BJ (cell line): ENCODE results near the gene PITPNC1. TPM values are rescaled to one million over a fixed set of nuclear protein-coding genes. Genes with fewer than 3 reads are reported as not detected.

Experiments
- CTCF ChIA-PET: fragments of 350-600 bp; formaldehyde crosslinking; extraction: SDS; loops from one replicate; lab custom pipeline; 2021; ENCODE audit warnings: antibody characterized with exemption, inconsistent platforms; lab: Yijun Ruan, JAX
- POLR2A ChIA-PET: fragments of 300-600 bp; sonication (Branson Sonifier 250); formaldehyde crosslinking; extraction: SDS; loops from one replicate; lab custom pipeline; 2021; ENCODE audit warnings: antibody characterized with exemption; lab: Charles Lee
- DNase-seq: peaks from one replicate; pipeline ENCODE4 v3.0.0-alpha.2; 2011; ENCODE audit warnings: low read depth
- H3K27me3 ChIP-seq: 2 replicates; pipeline ENCODE4 v1.6.0; 2011; ENCODE audit warnings: low read length; ENCODE audit not compliant: control insufficient read depth, insufficient read depth
- H3K36me3 ChIP-seq: 2 replicates; pipeline ENCODE4 v1.5.1; 2011; ENCODE audit warnings: low read length; ENCODE audit not compliant: control insufficient read depth, insufficient read depth
- H3K4me3 ChIP-seq: 2 replicates; pipeline ENCODE4 v1.5.1; 2011; ENCODE audit warnings: low read depth, mild to moderate bottlenecking, control low read depth, low read length
- CTCF ChIP-seq: IDR thresholded peaks from 2 replicates; pipeline ENCODE4 v1.5.1; 2011; ENCODE audit warnings: low read depth, mild to moderate bottlenecking, control low read depth, inconsistent platforms, low read length, moderate library complexity; ENCODE audit not compliant: insufficient read depth
- polyA plus RNA-seq: library from polyadenylated mRNA; depleted of rRNA; stranded (reverse); fragments of >200 nt; gene quantifications from 2 replicates; pipeline ENCODE4 v1.2.3, GENCODE V29; 2011

PITPNC1 gene
- polyA plus RNA-seq, 1 experiment: 4.6 TPM

GRCh38 chr17:67438667-67439066 lies 61.6 kb downstream of the PITPNC1 start:
- DNase-seq: no peak
- ChIA-PET POLR2A (no interaction called here), CTCF (interaction anchor here (1.0 kb wide), 1 partner anchor 37 kb away, joined by 4 read pairs; no protein-coding TSS in a partner anchor)
- no peak for TF ChIP-seq CTCF
- no peak overlapping the region for H3K4me3 ChIP-seq
- H3K27me3 ChIP-seq: no peaks in the 10 kb centered on the region
- H3K36me3 ChIP-seq: no peaks in the 10 kb centered on the region

DNA sequence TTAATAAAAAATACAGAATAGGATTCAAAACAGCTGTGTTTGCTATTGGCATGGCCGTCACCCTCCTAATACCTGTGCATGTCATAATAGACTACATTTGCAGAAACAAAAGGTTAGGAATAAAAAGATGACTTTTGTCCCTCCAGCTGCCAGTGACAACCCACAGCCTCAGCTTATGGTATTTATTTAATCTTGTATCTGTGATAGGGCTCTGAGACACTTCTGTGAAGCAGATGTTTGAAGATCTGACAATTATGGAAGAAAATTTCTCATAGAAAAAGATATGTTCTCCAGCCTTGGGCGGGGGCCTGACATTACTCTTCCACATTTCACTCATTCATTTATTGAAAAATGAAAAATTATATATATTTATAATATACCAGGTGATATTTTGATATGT lies 62.2 kb downstream of the PITPNC1 start:
- Histone ChIP-seq H3K4me3 (no peak overlapping the region), H3K27me3 (no peaks in the 10 kb centered on the region), H3K36me3 (no peaks in the 10 kb centered on the region)
- DNase-seq: no peak
- CTCF ChIA-PET: interaction anchor here (1.0 kb wide), 1 partner anchor 37 kb away, joined by 4 read pairs; no protein-coding TSS in a partner anchor
- TF ChIP-seq CTCF: no peak
- POLR2A ChIA-PET: no interaction called here

DNA sequence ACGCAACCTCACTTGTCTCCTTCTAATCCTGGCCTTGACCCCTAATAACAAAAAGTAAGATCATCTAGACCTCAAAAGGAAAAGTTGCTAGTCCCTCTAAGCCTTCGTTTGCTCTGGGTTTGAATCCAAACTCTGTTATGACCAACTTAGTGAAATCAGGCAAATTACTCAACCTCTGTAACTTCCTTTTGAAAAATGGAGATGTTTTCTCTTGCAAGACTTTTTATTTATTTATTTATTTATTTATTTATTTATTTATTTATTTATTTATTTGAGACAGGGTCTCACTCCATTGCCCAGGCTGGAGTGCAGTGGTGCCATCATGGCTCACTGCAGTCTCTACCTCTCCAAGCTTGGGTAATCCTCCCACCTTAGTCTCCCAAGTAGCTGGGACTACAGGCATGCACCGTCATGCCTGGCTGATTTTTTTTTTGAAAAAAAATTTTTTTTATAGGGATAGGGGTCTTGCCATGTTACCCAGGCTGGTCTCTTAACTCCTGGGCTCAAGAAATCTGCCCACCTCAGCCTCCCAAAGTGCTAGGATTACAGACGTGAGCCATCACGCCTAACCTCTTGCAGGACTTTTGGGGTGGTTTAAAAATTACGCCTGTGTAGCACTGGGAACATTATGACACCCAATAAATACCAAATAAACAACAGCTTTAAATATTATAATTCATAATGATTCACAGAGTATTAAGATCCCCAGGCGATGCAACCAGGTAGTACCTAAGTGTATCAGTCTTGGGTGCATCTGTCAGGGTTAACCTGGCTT lies 63.4 kb downstream of the PITPNC1 start:
- H3K4me3 ChIP-seq: no peak overlapping the region
- no peak for DNase-seq
- TF ChIP-seq CTCF: no peak
- H3K27me3 ChIP-seq: no peaks in the 10 kb centered on the region
- ChIA-PET POLR2A (no interaction called here), CTCF (interaction anchor here (1.0 to 1.8 kb wide), 4 partner anchors 10 to 62 kb away, joined by 3 to 9 read pairs (median 4); no protein-coding TSS in a partner anchor)
- no peaks in the 10 kb centered on the region for H3K36me3 ChIP-seq

- H3K36me3 ChIP-seq: no peaks in the 10 kb centered on the region
- CTCF ChIA-PET: interaction anchor here (1.0 to 1.8 kb wide), 5 partner anchors 8 to 62 kb away, joined by 3 to 9 read pairs (median 4); no protein-coding TSS in a partner anchor
- DNase-seq: peak; percentile 11
- POLR2A ChIA-PET: no interaction called here
- TF ChIP-seq CTCF: no peak
- H3K4me3 ChIP-seq: no peak overlapping the region
- H3K27me3 ChIP-seq: no peaks in the 10 kb centered on the region
Measured at GRCh38 chr17:67441052-67441895, 64.2 kb downstream of the PITPNC1 start.

- DNase-seq: no peak
- Histone ChIP-seq H3K36me3 (no peaks in the 10 kb centered on the region), H3K4me3 (no peak overlapping the region), H3K27me3 (no peaks in the 10 kb centered on the region)
- POLR2A ChIA-PET: no interaction called here
- CTCF ChIA-PET: interaction anchor here (1.0 to 1.8 kb wide), 4 partner anchors 9 to 63 kb away, joined by 3 to 9 read pairs (median 4); no protein-coding TSS in a partner anchor
- no peak for TF ChIP-seq CTCF
Measured at GRCh38 chr17:67441896-67442219, 64.8 kb downstream of the PITPNC1 start.
